HG03457 (cell line): ENCODE data around the gene HES5.

ENCODE experiments used
- ATAC-seq: cut with Tn5 transposase; IDR thresholded peaks from one replicate; pipeline ENCODE4 v1.9.1; 2021; ENCODE audit warnings: moderate number of reproducible peaks; ENCODE audit not compliant: unreplicated experiment

The HES5 gene

DNA sequence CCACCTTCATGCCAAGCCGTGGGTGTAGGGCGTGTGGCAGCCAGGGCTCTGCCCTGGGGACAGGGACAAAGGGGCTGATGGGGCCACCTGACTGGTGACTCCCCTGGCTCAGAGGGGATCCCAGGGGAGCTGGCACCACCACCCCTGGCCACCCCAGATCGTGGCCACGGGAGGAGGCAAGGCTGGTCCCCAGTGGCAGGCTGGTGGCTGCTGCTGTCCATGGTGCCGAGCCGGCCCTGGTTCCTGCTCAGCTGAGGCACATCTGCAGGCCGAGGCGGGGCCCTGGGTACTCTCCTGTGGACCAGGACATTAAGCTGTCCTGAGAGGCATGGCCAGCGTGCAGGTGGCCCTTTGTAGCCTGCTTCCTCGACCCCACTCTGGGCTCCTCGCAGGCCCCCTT is 47.5 kb downstream of the HES5 start:
- ATAC-seq = no peak

GRCh38 chr1:2481885-2482284 is 48.2 kb downstream of the HES5 start:
- ATAC-seq = no peak

- ATAC-seq = no peak
Measured at GRCh38 chr1:2480986-2481364, 49.1 kb downstream of the HES5 start.

GRCh38 chr1:2480236-2480985 is 49.7 kb downstream of the HES5 start:
- no peak for ATAC-seq

GRCh38 chr1:2479618-2480017 is 50.4 kb downstream of the HES5 start:
- no peak for ATAC-seq

- no peak for ATAC-seq
Measured at GRCh38 chr1:2479186-2479585, 50.9 kb downstream of the HES5 start.
